ELR (cell line): ENCODE results near the gene MKLN1.

Experiments
- DNase-seq: peaks from one replicate; pipeline ENCODE4 v3.0.0-alpha.2; 2015; ENCODE audit warnings: low read depth

Gene MKLN1

GRCh38 chr7:131354390-131354789 is 26.7 kb downstream of the MKLN1 start:
- DNase-seq: no peak

- no peak for DNase-seq
Observed at GRCh38 chr7:131355917-131356777, 28.5 kb downstream of the MKLN1 start.

GRCh38 chr7:131357282-131357880 is 29.7 kb downstream of the MKLN1 start:
- DNase-seq: no peak

- DNase-seq: no peak
Observed at GRCh38 chr7:131358636-131359035, 31.0 kb downstream of the MKLN1 start.

GRCh38 chr7:131359136-131359776 is 31.6 kb downstream of the MKLN1 start:
- DNase-seq: no peak

GRCh38 chr7:131363719-131364118 is 36.0 kb downstream of the MKLN1 start:
- no peak for DNase-seq

GRCh38 chr7:131364767-131365344 is 37.2 kb downstream of the MKLN1 start:
- no peak for DNase-seq

- no peak for DNase-seq
Observed at GRCh38 chr7:131365838-131366237, 38.2 kb downstream of the MKLN1 start.

- DNase-seq: peak; percentile 53
Observed at GRCh38 chr7:131369354-131369753, 41.7 kb downstream of the MKLN1 start.

GRCh38 chr7:131370523-131370968 is 42.9 kb downstream of the MKLN1 start:
- peak; percentile 64 for DNase-seq

GRCh38 chr7:131371411-131371810 is 43.7 kb downstream of the MKLN1 start:
- no peak for DNase-seq

- DNase-seq: no peak
Observed at GRCh38 chr7:131372554-131372953, 44.9 kb downstream of the MKLN1 start.

GRCh38 chr7:131374821-131375220 is 47.1 kb downstream of the MKLN1 start:
- no peak for DNase-seq

- peak; percentile 81 for DNase-seq
Observed at GRCh38 chr7:131381069-131381838, 53.6 kb downstream of the MKLN1 start.

GRCh38 chr7:131383417-131384285 is 56.0 kb downstream of the MKLN1 start:
- no peak for DNase-seq

- DNase-seq: no peak
Observed at GRCh38 chr7:131384286-131384635, 56.6 kb downstream of the MKLN1 start.

- peak; percentile 67 for DNase-seq
Observed at GRCh38 chr7:131385039-131385605, 57.4 kb downstream of the MKLN1 start.

GRCh38 chr7:131388126-131388525 is 60.5 kb downstream of the MKLN1 start:
- no peak for DNase-seq

GRCh38 chr7:131390275-131390674 is 62.6 kb downstream of the MKLN1 start:
- no peak for DNase-seq

GRCh38 chr7:131391145-131391544 is 63.5 kb downstream of the MKLN1 start:
- no peak for DNase-seq
